Skeletal muscle tissue (tissue), 4 donors: ENCODE data around the gene SLC12A9. TPM values are rescaled to one million over a fixed set of nuclear protein-coding genes. Genes with fewer than 3 reads are reported as not detected.

ENCODE experiments used
- H3K27ac ChIP-seq: one replicate; pipeline ENCODE4 v1.7.0; 2013; ENCODE audit warnings: mild to moderate bottlenecking, low read depth, low read length, inconsistent platforms
- H3K27me3 ChIP-seq, 3 donors: one replicate each; pipeline ENCODE4 v1.7.0; 2013; ENCODE audit warnings: low read length in 3 of 3; ENCODE audit not compliant: control insufficient read depth in 3 of 3, insufficient read depth in 3 of 3
- H3K36me3 ChIP-seq, 3 donors: one replicate each; pipeline ENCODE4 v1.7.0; 2013; ENCODE audit warnings: low read length in 3 of 3; ENCODE audit not compliant: control insufficient read depth in 3 of 3, insufficient read depth in 3 of 3
- H3K4me1 ChIP-seq, 3 donors: one replicate each; pipeline ENCODE4 v1.7.0; 2013; ENCODE audit warnings: low read length in 3 of 3, mild to moderate bottlenecking in 3 of 3; ENCODE audit not compliant: control insufficient read depth in 3 of 3, insufficient read depth in 3 of 3
- H3K4me3 ChIP-seq, 3 donors: one replicate each; pipeline ENCODE4 v1.7.0; 2013; ENCODE audit warnings: low read length in 3 of 3
- H3K9ac ChIP-seq, 3 donors: one replicate each; pipeline ENCODE4 v1.7.0; 2013; ENCODE audit warnings: low read length in 3 of 3, mild to moderate bottlenecking in 3 of 3, moderate library complexity in 2 of 3, low read depth in 1 of 3
- H3K9me3 ChIP-seq, 3 donors: one replicate each; pipeline ENCODE4 v1.7.0; 2013; ENCODE audit warnings: low read length in 3 of 3; ENCODE audit not compliant: control insufficient read depth in 3 of 3
- total RNA-seq: library from RNA; depleted of rRNA; stranded (reverse); fragments of >200 nt; gene quantifications from one replicate; pipeline ENCODE4 v1.2.3, GENCODE V29; 2014
- donor health status: Osteomylitis.

Gene SLC12A9
- total RNA-seq, 1 donor from 2014 or later, result 24.5 TPM

GRCh38 chr7:100824499-100825214, 27.9 kb upstream of the SLC12A9 start:
- Histone ChIP-seq H3K36me3 (peaks cover 0 to 5% (median 4%) of the 10 kb centered on the region in 3 donors), H3K9me3 (no peaks in the 10 kb centered on the region), H3K27me3 (peaks cover 24 to 41% (median 32%) of the 10 kb centered on the region in 3 donors), H3K4me1 (peaks cover 3 to 17% (median 9%) of the 10 kb centered on the region in 3 donors), H3K9ac (no peak overlapping the region), H3K27ac (no peak overlapping the region), H3K4me3 (peak overlapping the region; percentile 35 to 56 (median 54))

- no peaks in the 10 kb centered on the region for H3K9me3 ChIP-seq
- H3K27ac ChIP-seq, result no peak overlapping the region
- H3K4me1 ChIP-seq, result peaks cover 3 to 17% (median 9%) of the 10 kb centered on the region in 3 donors
- peaks cover 24 to 41% (median 32%) of the 10 kb centered on the region in 3 donors for H3K27me3 ChIP-seq
- peaks cover 0 to 2% (median 0%) of the 10 kb centered on the region in 3 donors for H3K36me3 ChIP-seq
- peak overlapping the region in 1 of 3 donors; percentile 60 for H3K9ac ChIP-seq
- H3K4me3 ChIP-seq, result peak overlapping the region; percentile 54 to 66 (median 56)
Measured at GRCh38 chr7:100825215-100825671, 27.3 kb upstream of the SLC12A9 start.

GRCh38 chr7:100825751-100826513, 26.6 kb upstream of the SLC12A9 start:
- H3K27me3 ChIP-seq, result peaks cover 24 to 43% (median 32%) of the 10 kb centered on the region in 3 donors
- H3K36me3 ChIP-seq, result peaks cover 0 to 2% (median 0%) of the 10 kb centered on the region in 3 donors
- peak overlapping the region; percentile 5 to 60 (median 45) for H3K9ac ChIP-seq
- peaks cover 3 to 17% (median 9%) of the 10 kb centered on the region in 3 donors for H3K4me1 ChIP-seq
- H3K27ac ChIP-seq, result no peak overlapping the region
- no peaks in the 10 kb centered on the region for H3K9me3 ChIP-seq
- peak overlapping the region; percentile 54 to 66 (median 56) for H3K4me3 ChIP-seq

GRCh38 chr7:100826514-100827329, 25.8 kb upstream of the SLC12A9 start:
- Histone ChIP-seq H3K27ac (no peak overlapping the region), H3K36me3 (peaks cover 0 to 2% (median 0%) of the 10 kb centered on the region in 3 donors), H3K9me3 (no peaks in the 10 kb centered on the region), H3K4me3 (peak overlapping the region; percentile 54 to 66 (median 56)), H3K9ac (peak overlapping the region; percentile 5 to 60 (median 45)), H3K27me3 (peaks cover 24 to 44% (median 32%) of the 10 kb centered on the region in 3 donors), H3K4me1 (peaks cover 3 to 17% (median 9%) of the 10 kb centered on the region in 3 donors)

- Histone ChIP-seq H3K4me1 (peaks cover 3 to 17% (median 9%) of the 10 kb centered on the region in 3 donors), H3K4me3 (peak within 1 kb of the TSS; percentile 57 to 75 (median 66)), H3K9me3 (no peaks in the 10 kb centered on the region), H3K9ac (peak within 1 kb of the TSS; percentile 5 to 60 (median 50)), H3K36me3 (peaks cover 0 to 2% (median 0%) of the 10 kb centered on the region in 3 donors), H3K27me3 (peaks cover 24 to 44% (median 32%) of the 10 kb centered on the region in 3 donors), H3K27ac (no peak within 1 kb of the TSS)
Measured at GRCh38 chr7:100827330-100828226, 24.9 kb upstream of the SLC12A9 start, which contains the start of gene EPHB4. Gene EPHB4 (minus strand): TSS chr7:100827523. CDS start chr7:100827030, 493 bp downstream.

- Histone ChIP-seq H3K27me3 (peaks cover 24 to 40% (median 32%) of the 10 kb centered on the region in 3 donors), H3K4me1 (peaks cover 3 to 17% (median 9%) of the 10 kb centered on the region in 3 donors), H3K9ac (no peak overlapping the region), H3K4me3 (no peak overlapping the region), H3K27ac (no peak overlapping the region), H3K9me3 (no peaks in the 10 kb centered on the region), H3K36me3 (peaks cover 0 to under 1% (median 0%) of the 10 kb centered on the region in 3 donors)
Measured at GRCh38 chr7:100829150-100829716, 23.3 kb upstream of the SLC12A9 start.

- H3K9me3 ChIP-seq, result no peaks in the 10 kb centered on the region
- H3K27me3 ChIP-seq, result peaks cover 21 to 32% (median 28%) of the 10 kb centered on the region in 3 donors
- H3K4me3 ChIP-seq, result no peak overlapping the region
- no peaks in the 10 kb centered on the region for H3K36me3 ChIP-seq
- H3K9ac ChIP-seq, result no peak overlapping the region
- peaks cover 3 to 12% (median 7%) of the 10 kb centered on the region in 3 donors for H3K4me1 ChIP-seq
- H3K27ac ChIP-seq, result no peak overlapping the region
Measured at GRCh38 chr7:100830396-100830795, 22.1 kb upstream of the SLC12A9 start.

- no peaks in the 10 kb centered on the region for H3K36me3 ChIP-seq
- no peaks in the 10 kb centered on the region for H3K9me3 ChIP-seq
Measured at GRCh38 chr7:100832281-100832633, 20.3 kb upstream of the SLC12A9 start.

More at GRCh38 chr7:100832281-100832633, 20.3 kb upstream of the SLC12A9 start:
- no peak overlapping the region for H3K9ac ChIP-seq
- peaks cover 13 to 16% (median 15%) of the 10 kb centered on the region in 3 donors for H3K27me3 ChIP-seq
- H3K4me3 ChIP-seq, result no peak overlapping the region
- peaks cover 7 to 10% (median 8%) of the 10 kb centered on the region in 3 donors for H3K4me1 ChIP-seq
- no peak overlapping the region for H3K27ac ChIP-seq
